H1 (cell line): ENCODE measurements around the gene MRPL3. TPM values are rescaled to one million over a fixed set of nuclear protein-coding genes. Genes with fewer than 3 reads are reported as not detected.

Source experiments
- CTCF ChIA-PET: fragments of 300-600 bp; sonication (Branson Sonifier 250); formaldehyde crosslinking; loops from one replicate; lab custom pipeline; 2021; ENCODE audit not compliant: partially characterized antibody; lab: Charles Lee
- POLR2A ChIA-PET: fragments of 300-600 bp; sonication (Branson Sonifier 250); formaldehyde crosslinking; loops from one replicate; lab custom pipeline; 2021; ENCODE audit warnings: inconsistent platforms; ENCODE audit not compliant: partially characterized antibody; lab: Charles Lee
- DNase-seq, 2 experiments: peaks; one replicate each; pipeline versions ENCODE4 v3.0.0 to v3.0.0-alpha.2; 2010 to 2022; ENCODE audit warnings: low spot score in 2 of 2, low read depth in 1 of 2, mixed read lengths in 1 of 2
- FAIRE-seq: peaks from 2 replicates; lab custom pipeline; 2011; peaks lifted over from hg19 to GRCh38; lab: Jason Lieb, UNC
- H2AFZ ChIP-seq: 2 replicates; pipeline ENCODE4 v1.8.1; 2012; ENCODE audit warnings: low read length, inconsistent platforms
- H2AK5ac ChIP-seq: 2 replicates; pipeline ENCODE4 v1.6.1; 2013; ENCODE audit warnings: low read depth, low read length
- H2BK120ac ChIP-seq: replicated peaks from 2 replicates; pipeline ENCODE3; 2013; ENCODE audit warnings: low read depth, low read length, inconsistent platforms
- H2BK12ac ChIP-seq: 2 replicates; pipeline ENCODE4 v1.6.1; 2013; ENCODE audit warnings: low read depth, low read length
- H2BK15ac ChIP-seq: 2 replicates; pipeline ENCODE4 v1.6.1; 2013; ENCODE audit warnings: low read length
- H2BK20ac ChIP-seq: 2 replicates; pipeline ENCODE4 v1.6.1; 2013; ENCODE audit warnings: low read length
- H2BK5ac ChIP-seq: 2 replicates; pipeline ENCODE4 v1.6.1; 2013; ENCODE audit warnings: low read depth, low read length
- H3K14ac ChIP-seq: 2 replicates; pipeline ENCODE4 v1.6.1; 2013; ENCODE audit warnings: inconsistent platforms; ENCODE audit not compliant: insufficient read length
- H3K18ac ChIP-seq: 2 replicates; pipeline ENCODE4 v1.6.1; 2013; ENCODE audit warnings: low read length; ENCODE audit errors: extremely low read depth
- H3K23ac ChIP-seq: 2 replicates; pipeline ENCODE4 v1.6.1; 2013; ENCODE audit warnings: inconsistent platforms; ENCODE audit not compliant: insufficient read length
- H3K23me2 ChIP-seq: 2 replicates; pipeline ENCODE4 v1.6.1; 2013; ENCODE audit warnings: low read depth, low read length
- H3K27ac ChIP-seq: 2 replicates; pipeline ENCODE4 v1.6.1; 2011; ENCODE audit warnings: low read depth, low read length, inconsistent platforms
- H3K27me3 ChIP-seq, 4 experiments: replicated peaks in 1 of 4; 1 replicate in 1 of 4; 2 replicates in 3 of 4; pipeline versions ENCODE4 v1.6.1 to v1.8.1; 2011 to 2013; ENCODE audit warnings: low read length in 3 of 4, mild to moderate bottlenecking in 3 of 4, inconsistent platforms in 2 of 4, mixed read lengths in 2 of 4, moderate library complexity in 1 of 4; ENCODE audit not compliant: control insufficient read depth in 3 of 4, insufficient read depth in 3 of 4; ENCODE audit errors: extremely low read depth in 1 of 4
- H3K36me3 ChIP-seq, 4 experiments: 2 replicates each; pipeline versions ENCODE4 v1.6.1 to v1.8.1; 2011 to 2013; ENCODE audit warnings: mild to moderate bottlenecking in 4 of 4, low read length in 3 of 4, moderate library complexity in 2 of 4, control low read depth in 1 of 4, inconsistent platforms in 1 of 4; ENCODE audit not compliant: insufficient read depth in 4 of 4, control insufficient read depth in 2 of 4
- H3K4ac ChIP-seq: replicated peaks from 2 replicates; pipeline ENCODE3; 2013; ENCODE audit warnings: low read length, low read depth, mixed read lengths, inconsistent platforms; ENCODE audit not compliant: insufficient read length
- H3K4me1 ChIP-seq, 4 experiments: replicated peaks in 1 of 4; 1 replicate in 1 of 4; 2 replicates in 3 of 4; pipeline versions ENCODE4 v1.6.1 to v1.8.1; 2011 to 2013; ENCODE audit warnings: low read length in 3 of 4, inconsistent platforms in 2 of 4, mixed read lengths in 1 of 4; ENCODE audit not compliant: insufficient read depth in 4 of 4, control insufficient read depth in 3 of 4
- H3K4me2 ChIP-seq, 2 experiments: 2 replicates each; pipeline versions ENCODE4 v1.6.1 to v1.8.1; 2011 to 2013; ENCODE audit warnings: low read depth in 2 of 2, low read length in 2 of 2, control low read depth in 1 of 2, inconsistent platforms in 1 of 2, mild to moderate bottlenecking in 1 of 2; ENCODE audit not compliant: insufficient read depth in 1 of 2
- H3K4me3 ChIP-seq, 4 experiments: fragments of 200-600, 300-600 bp in 1 of 4; sonication (generic), shearing (Covaris generic), sonication (Bioruptor Twin) in 1 of 4; 2 replicates each; pipeline versions ENCODE4 v1.5.1 to v1.8.1; 2011 to 2016; ENCODE audit warnings: low read length in 4 of 4, low read depth in 3 of 4, control low read depth in 2 of 4, inconsistent platforms in 2 of 4, mild to moderate bottlenecking in 2 of 4, mixed read lengths in 1 of 4, moderate library complexity in 1 of 4; ENCODE audit not compliant: insufficient read depth in 2 of 4; ENCODE audit errors: extremely low read depth in 1 of 4
- H3K56ac ChIP-seq: replicated peaks from 2 replicates; pipeline ENCODE3; 2013; ENCODE audit warnings: low read depth, mild to moderate bottlenecking, mixed read lengths, low read length, inconsistent platforms; ENCODE audit not compliant: insufficient read length
- H3K79me1 ChIP-seq: 2 replicates; pipeline ENCODE4 v1.6.1; 2013; ENCODE audit warnings: low read depth, low read length, control low read depth
- H3K79me2 ChIP-seq, 2 experiments: 2 replicates each; pipeline versions ENCODE4 v1.6.1 to v1.8.1; 2012 to 2013; ENCODE audit warnings: low read length in 2 of 2, mild to moderate bottlenecking in 2 of 2, inconsistent platforms in 1 of 2; ENCODE audit not compliant: insufficient read depth in 2 of 2, control insufficient read depth in 1 of 2
- H3K9ac ChIP-seq, 4 experiments: replicated peaks in 1 of 4; 1 replicate in 1 of 4; 2 replicates in 3 of 4; pipeline versions ENCODE4 v1.6.1 to v1.8.1; 2011 to 2013; ENCODE audit warnings: low read depth in 3 of 4, low read length in 3 of 4, control low read depth in 2 of 4, mild to moderate bottlenecking in 2 of 4, moderate library complexity in 2 of 4, inconsistent platforms in 1 of 4; ENCODE audit errors: extremely low read depth in 1 of 4
- H3K9me3 ChIP-seq, 2 experiments: 2 replicates each; pipeline versions ENCODE4 v1.6.1 to v1.8.1; 2012 to 2013; ENCODE audit warnings: mild to moderate bottlenecking in 2 of 2, moderate library complexity in 2 of 2, control low read depth in 1 of 2, inconsistent platforms in 1 of 2, low read depth in 1 of 2, low read length in 1 of 2, mixed read lengths in 1 of 2; ENCODE audit not compliant: insufficient read depth in 2 of 2
- H4K20me1 ChIP-seq, 2 experiments: replicated peaks in 1 of 2; 2 replicates each; pipeline versions ENCODE3 to v1.8.1; 2011 to 2013; ENCODE audit warnings: inconsistent platforms in 2 of 2, low read length in 2 of 2, mild to moderate bottlenecking in 1 of 2; ENCODE audit not compliant: insufficient read depth in 2 of 2, control insufficient read depth in 1 of 2
- H4K5ac ChIP-seq: 2 replicates; pipeline ENCODE4 v1.6.1; 2013; ENCODE audit warnings: low read length, low read depth, mixed read lengths, inconsistent platforms; ENCODE audit not compliant: insufficient read length
- H4K8ac ChIP-seq: 2 replicates; pipeline ENCODE4 v1.8.0; 2013; ENCODE audit warnings: mild to moderate bottlenecking, moderate library complexity, low read length, inconsistent platforms; ENCODE audit not compliant: insufficient read depth; ENCODE audit errors: extremely low read depth
- H4K91ac ChIP-seq: replicated peaks from 2 replicates; pipeline ENCODE3; 2013; ENCODE audit warnings: low read length, mixed read lengths, inconsistent platforms; ENCODE audit not compliant: insufficient read length
- SRF ChIP-seq: IDR thresholded peaks from 2 replicates; pipeline ENCODE4 v1.6.1; 2011; ENCODE audit warnings: mild to moderate bottlenecking, low read depth, low read length, moderate library complexity
- polyA plus RNA-seq, 7 experiments: library from polyadenylated mRNA; depleted of rRNA in 3 of 7; stranded (reverse) in 5 of 7; unstranded in 2 of 7; fragments of >200 nt in 5 of 7; fragments of 200-250 nt in 2 of 7; gene quantifications; 1 replicate in 5 of 7; 2 replicates in 1 of 7; 4 replicates in 1 of 7; pipeline versions ENCODE4 v1.2.1 to v1.2.3, GENCODE V29; 2011 to 2013; ENCODE audit warnings: missing spikeins in 2 of 7, mixed read lengths in 2 of 7
- total RNA-seq: library from RNA; stranded (reverse); fragmentation: NEBNext Ultra II Directional; extraction: Animal tissue kit (Norgen Biotek cat#: 25700); gene quantifications from 2 replicates; pipeline ENCODE4 v1.2.1, GENCODE V29; 2021

MRPL3 gene
- total and polyA plus RNA-seq, 2 of the 8 experiments (the other 6 are each of a cell fraction or from before 2014, with no cell fraction given) = 164 to 175 TPM

GRCh38 chr3:131421957-131422498, 80.7 kb downstream of the MRPL3 start:
- Histone ChIP-seq H4K5ac (no peak overlapping the region), H3K18ac (no peak overlapping the region), H2BK120ac (no peak overlapping the region), H3K14ac (no peak overlapping the region), H3K27me3 (no peaks in the 10 kb centered on the region), H3K9me3 (0 out of 4 replicates have a peak, but pooled peaks cover 0 to 2% of the 10 kb centered on the region in 2 experiments), H3K4me2 (no peak overlapping the region), H2BK12ac (no peak overlapping the region), H3K56ac (no peak overlapping the region), H2BK5ac (no peak overlapping the region), H3K4me3 (no peak overlapping the region), H2BK20ac (no peak overlapping the region), H2AK5ac (no peak overlapping the region), H3K4ac (no peak overlapping the region), H3K9ac (no peak overlapping the region), H2BK15ac (no peak overlapping the region), H3K36me3 (no peaks in the 10 kb centered on the region), H3K27ac (no peak overlapping the region), H3K79me2 (no peaks in the 10 kb centered on the region), H3K79me1 (no peaks in the 10 kb centered on the region), H4K20me1 (no peaks in the 10 kb centered on the region), H4K91ac (no peak overlapping the region), H4K8ac (no peak overlapping the region), H3K23me2 (no peaks in the 10 kb centered on the region), H3K4me1 (no peaks in the 10 kb centered on the region; a peak in 2 of 7 replicates), H3K23ac (no peak overlapping the region), H2AFZ (no peak overlapping the region)
- no peak for FAIRE-seq
- POLR2A ChIA-PET = interaction anchor here (0.6 kb wide), 1 partner anchor 31 kb away, joined by 3 read pairs; no protein-coding TSS in a partner anchor
- CTCF ChIA-PET = interaction anchor here (0.7 kb wide), 1 partner anchor 22 kb away, joined by 3 read pairs; no protein-coding TSS in a partner anchor
- no peak for DNase-seq
- no peak for TF ChIP-seq SRF
